ENCODE measurements around the gene DSCAML1.

The DSCAML1 gene

GRCh38 chr11:117796872-117797529 lies at the start of gene DSCAML1:
DSCAML1 (minus strand) TSS chr11:117797216; CDS start chr11:117797079, 137 bp downstream.
- Histone ChIP-seq H3K9me3 (ENCODE audit: control insufficient read depth, low read length) (no peaks in the 10 kb centered on the region), H3K4me3 (ENCODE audit: low read length) (peak within 1 kb of the TSS; percentile 23), H3K9ac (ENCODE audit: low read length) (no peak within 1 kb of the TSS), H3K27me3 (replicated peaks; ENCODE audit: control insufficient read depth, insufficient read depth, low read length) (peaks cover 87% of the 10 kb centered on the region), H3K4me1 (ENCODE audit: control insufficient read depth, insufficient read depth, low read length) (peaks cover 4% of the 10 kb centered on the region), H3K36me3 (ENCODE audit: control insufficient read depth, insufficient read depth, low read length, severe bottlenecking) (no peaks in the 10 kb centered on the region)
- DNase-seq (ENCODE audit: low read depth) = no peak

- no peak overlapping the region for H3K4me3 ChIP-seq (ENCODE audit: low read length)
- H3K9me3 ChIP-seq (ENCODE audit: control insufficient read depth, low read length) = no peaks in the 10 kb centered on the region
- H3K9ac ChIP-seq (ENCODE audit: low read length) = no peak overlapping the region
- no peaks in the 10 kb centered on the region for H3K36me3 ChIP-seq (ENCODE audit: control insufficient read depth, insufficient read depth, low read length, severe bottlenecking)
- H3K27me3 ChIP-seq (replicated peaks; ENCODE audit: control insufficient read depth, insufficient read depth, low read length) = peaks cover 27% of the 10 kb centered on the region
- peak; percentile 85 for DNase-seq (ENCODE audit: low read depth)
- H3K4me1 ChIP-seq (ENCODE audit: control insufficient read depth, insufficient read depth, low read length) = peaks cover 2% of the 10 kb centered on the region
Observed at GRCh38 chr11:117843666-117844484, 46.9 kb upstream of the DSCAML1 start.

- H3K36me3 ChIP-seq (ENCODE audit: control insufficient read depth, insufficient read depth, low read length, severe bottlenecking) = no peaks in the 10 kb centered on the region
- H3K4me3 ChIP-seq (ENCODE audit: low read length) = no peak overlapping the region
- H3K4me1 ChIP-seq (ENCODE audit: control insufficient read depth, insufficient read depth, low read length) = peaks cover 2% of the 10 kb centered on the region
- H3K9ac ChIP-seq (ENCODE audit: low read length) = no peak overlapping the region
- DNase-seq (ENCODE audit: low read depth) = no peak
- H3K27me3 ChIP-seq (replicated peaks; ENCODE audit: control insufficient read depth, insufficient read depth, low read length) = peaks cover 27% of the 10 kb centered on the region
- H3K9me3 ChIP-seq (ENCODE audit: control insufficient read depth, low read length) = no peaks in the 10 kb centered on the region
Observed at GRCh38 chr11:117842131-117842941, 45.3 kb upstream of the DSCAML1 start.

- Histone ChIP-seq H3K4me1 (ENCODE audit: control insufficient read depth, insufficient read depth, low read length) (peaks cover 2% of the 10 kb centered on the region), H3K9ac (ENCODE audit: low read length) (no peak overlapping the region), H3K4me3 (ENCODE audit: low read length) (no peak overlapping the region), H3K27me3 (replicated peaks; ENCODE audit: control insufficient read depth, insufficient read depth, low read length) (peaks cover 34% of the 10 kb centered on the region), H3K36me3 (ENCODE audit: control insufficient read depth, insufficient read depth, low read length, severe bottlenecking) (no peaks in the 10 kb centered on the region), H3K9me3 (ENCODE audit: control insufficient read depth, low read length) (no peaks in the 10 kb centered on the region)
- DNase-seq (ENCODE audit: low read depth) = no peak
Observed at GRCh38 chr11:117841551-117842031, 44.6 kb upstream of the DSCAML1 start.

GRCh38 chr11:117840881-117841550 lies 44.0 kb upstream of the DSCAML1 start:
- no peak overlapping the region for H3K4me3 ChIP-seq (ENCODE audit: low read length)
- no peak for DNase-seq (ENCODE audit: low read depth)
- peaks cover 2% of the 10 kb centered on the region for H3K4me1 ChIP-seq (ENCODE audit: control insufficient read depth, insufficient read depth, low read length)
- H3K9me3 ChIP-seq (ENCODE audit: control insufficient read depth, low read length) = no peaks in the 10 kb centered on the region
- no peak overlapping the region for H3K9ac ChIP-seq (ENCODE audit: low read length)
- peaks cover 34% of the 10 kb centered on the region for H3K27me3 ChIP-seq (replicated peaks; ENCODE audit: control insufficient read depth, insufficient read depth, low read length)
- H3K36me3 ChIP-seq (ENCODE audit: control insufficient read depth, insufficient read depth, low read length, severe bottlenecking) = no peaks in the 10 kb centered on the region

- DNase-seq (ENCODE audit: low read depth) = no peak
- Histone ChIP-seq H3K36me3 (ENCODE audit: control insufficient read depth, insufficient read depth, low read length, severe bottlenecking) (no peaks in the 10 kb centered on the region), H3K4me3 (ENCODE audit: low read length) (no peak overlapping the region), H3K4me1 (ENCODE audit: control insufficient read depth, insufficient read depth, low read length) (peaks cover 2% of the 10 kb centered on the region), H3K9ac (ENCODE audit: low read length) (no peak overlapping the region), H3K9me3 (ENCODE audit: control insufficient read depth, low read length) (no peaks in the 10 kb centered on the region), H3K27me3 (replicated peaks; ENCODE audit: control insufficient read depth, insufficient read depth, low read length) (peaks cover 39% of the 10 kb centered on the region)
Observed at GRCh38 chr11:117839936-117840813, 43.2 kb upstream of the DSCAML1 start.

GRCh38 chr11:117839380-117839881 lies 42.4 kb upstream of the DSCAML1 start:
- Histone ChIP-seq H3K9ac (ENCODE audit: low read length) (no peak overlapping the region), H3K27me3 (replicated peaks; ENCODE audit: control insufficient read depth, insufficient read depth, low read length) (peaks cover 41% of the 10 kb centered on the region), H3K4me1 (ENCODE audit: control insufficient read depth, insufficient read depth, low read length) (peaks cover 2% of the 10 kb centered on the region), H3K36me3 (ENCODE audit: control insufficient read depth, insufficient read depth, low read length, severe bottlenecking) (no peaks in the 10 kb centered on the region), H3K4me3 (ENCODE audit: low read length) (no peak overlapping the region), H3K9me3 (ENCODE audit: control insufficient read depth, low read length) (no peaks in the 10 kb centered on the region)
- DNase-seq (ENCODE audit: low read depth) = no peak

GRCh38 chr11:117838901-117839300 lies 41.9 kb upstream of the DSCAML1 start:
- no peak overlapping the region for H3K4me3 ChIP-seq (ENCODE audit: low read length)
- no peak for DNase-seq (ENCODE audit: low read depth)
- H3K9me3 ChIP-seq (ENCODE audit: control insufficient read depth, low read length) = no peaks in the 10 kb centered on the region
- H3K4me1 ChIP-seq (ENCODE audit: control insufficient read depth, insufficient read depth, low read length) = peaks cover 2% of the 10 kb centered on the region
- H3K9ac ChIP-seq (ENCODE audit: low read length) = no peak overlapping the region
- no peaks in the 10 kb centered on the region for H3K36me3 ChIP-seq (ENCODE audit: control insufficient read depth, insufficient read depth, low read length, severe bottlenecking)
- H3K27me3 ChIP-seq (replicated peaks; ENCODE audit: control insufficient read depth, insufficient read depth, low read length) = peaks cover 46% of the 10 kb centered on the region

GRCh38 chr11:117837791-117838190 lies 40.8 kb upstream of the DSCAML1 start:
- H3K36me3 ChIP-seq (ENCODE audit: control insufficient read depth, insufficient read depth, low read length, severe bottlenecking) = no peaks in the 10 kb centered on the region
- H3K27me3 ChIP-seq (replicated peaks; ENCODE audit: control insufficient read depth, insufficient read depth, low read length) = peaks cover 57% of the 10 kb centered on the region
- H3K4me1 ChIP-seq (ENCODE audit: control insufficient read depth, insufficient read depth, low read length) = peaks cover 2% of the 10 kb centered on the region
- no peak overlapping the region for H3K9ac ChIP-seq (ENCODE audit: low read length)
- DNase-seq (ENCODE audit: low read depth) = no peak
- H3K4me3 ChIP-seq (ENCODE audit: low read length) = no peak overlapping the region
- no peaks in the 10 kb centered on the region for H3K9me3 ChIP-seq (ENCODE audit: control insufficient read depth, low read length)

Measured in adipocyte (in vitro differentiated cells).